Stimulated activated CD8-positive, alpha-beta memory T cell treated with anti-CD3 and anti-CD28 coated beads, Interleukin-15, amount 100 ng/mL, for 4 hours (primary cell): ENCODE data around the gene ARL9.

Source experiments
- DNase-seq, 2 donors: peaks; one replicate each; pipeline ENCODE4 v3.0.0-alpha.2; 2020; ENCODE audit warnings: low read depth in 2 of 2

ARL9 gene

GRCh38 chr4:56531823-56532222 is 26.2 kb downstream of the ARL9 start:
- DNase-seq, result no peak

- DNase-seq, result no peak
Observed at GRCh38 chr4:56532239-56532638, 26.6 kb downstream of the ARL9 start.

GRCh38 chr4:56535915-56536314 is 30.3 kb downstream of the ARL9 start:
- no peak for DNase-seq

- DNase-seq, result no peak
Observed at GRCh38 chr4:56537147-56537546, 31.6 kb downstream of the ARL9 start.

- DNase-seq, result no peak
Observed at GRCh38 chr4:56540826-56541225, 35.2 kb downstream of the ARL9 start.

GRCh38 chr4:56544573-56545131 is 39.1 kb downstream of the ARL9 start:
- peak; percentile 56 to 67 for DNase-seq

GRCh38 chr4:56550642-56551041 is 45.1 kb downstream of the ARL9 start:
- no peak for DNase-seq

- DNase-seq, result no peak
Observed at GRCh38 chr4:56551516-56551915, 45.9 kb downstream of the ARL9 start.

GRCh38 chr4:56552273-56552672 is 46.7 kb downstream of the ARL9 start:
- DNase-seq, result no peak

- no peak for DNase-seq
Observed at GRCh38 chr4:56570041-56570440, 64.5 kb downstream of the ARL9 start.
